AG04450 (cell line): ENCODE measurements around the gene ADAMTS14. TPM values are rescaled to one million over a fixed set of nuclear protein-coding genes. Genes with fewer than 3 reads are reported as not detected.

ENCODE experiments used
- CTCF ChIA-PET: fragments of 300-600, 350-600 bp; formaldehyde crosslinking; extraction: SDS; loops from one replicate; lab custom pipeline; 2022; ENCODE audit warnings: antibody characterized with exemption, inconsistent platforms; lab: Charles Lee
- POLR2A ChIA-PET: fragments of 350-600 bp; formaldehyde crosslinking; extraction: SDS; loops from one replicate; lab custom pipeline; 2021; ENCODE audit warnings: antibody characterized with exemption, inconsistent platforms; lab: Yijun Ruan, JAX
- DNase-seq: peaks from one replicate; pipeline ENCODE4 v3.0.0-alpha.2; 2011; ENCODE audit warnings: low read depth, low spot score
- H3K27ac ChIP-seq: one replicate; pipeline ENCODE4 v1.5.1; 2012; ENCODE audit warnings: low read depth, low read length, control low read depth
- H3K27me3 ChIP-seq: one replicate; pipeline ENCODE4 v1.6.0; 2012; ENCODE audit warnings: low read length; ENCODE audit not compliant: control insufficient read depth, insufficient read depth
- H3K4me3 ChIP-seq: 2 replicates; pipeline ENCODE4 v1.5.1; 2011; ENCODE audit warnings: mild to moderate bottlenecking, low read depth, low read length, control low read depth
- H3K9me3 ChIP-seq: 2 replicates; pipeline ENCODE4 v1.5.1; 2012; ENCODE audit warnings: low read length; ENCODE audit not compliant: control insufficient read depth, insufficient read depth
- CTCF ChIP-seq: IDR thresholded peaks from 2 replicates; pipeline ENCODE4 v1.5.1; 2011; ENCODE audit warnings: low read depth, low read length, control low read depth, inconsistent platforms
- polyA minus RNA-seq: library from RNA; depleted of rRNA, polyadenylated mRNA; stranded (reverse); fragments of >200 nt; gene quantifications from 2 replicates; pipeline ENCODE4 v1.2.3, GENCODE V29; 2011; rRNA and poly(A)+ RNA removed
- polyA plus RNA-seq: library from polyadenylated mRNA; depleted of rRNA; stranded (reverse); fragments of >200 nt; gene quantifications from 2 replicates; pipeline ENCODE4 v1.2.3, GENCODE V29; 2011; rRNA removed

ADAMTS14 gene
- polyA plus RNA-seq (2.9 and 4.6 TPM in 2 replicates), polyA minus RNA-seq (3.4 and 4.0 TPM in 2 replicates)

- ChIA-PET CTCF (interaction anchor here (1.8 kb wide), 1 partner anchor 120 kb away, joined by 4 read pairs; no protein-coding TSS in a partner anchor), POLR2A (interaction anchor here (0.5 to 1.0 kb wide), 2 partner anchors 21 to 88 kb away, joined by 3 read pairs; no protein-coding TSS in a partner anchor)
- DNase-seq, result no peak
- Histone ChIP-seq H3K4me3 (peak within 1 kb of the TSS; percentile 64), H3K9me3 (no peaks in the 10 kb centered on the region; the same call in 1 of the 2 replicates), H3K27ac (peak within 1 kb of the TSS; percentile 75), H3K27me3 (peaks cover 4% of the 10 kb centered on the region)
- no peak for TF ChIP-seq CTCF
These were observed at the start of gene ADAMTS14 for GRCh38 chr10:70672165-70673042. TSS of gene ADAMTS14 (plus strand) at chr10:70672506. CDS start at chr10:70672803, 297 bp downstream.

DNA sequence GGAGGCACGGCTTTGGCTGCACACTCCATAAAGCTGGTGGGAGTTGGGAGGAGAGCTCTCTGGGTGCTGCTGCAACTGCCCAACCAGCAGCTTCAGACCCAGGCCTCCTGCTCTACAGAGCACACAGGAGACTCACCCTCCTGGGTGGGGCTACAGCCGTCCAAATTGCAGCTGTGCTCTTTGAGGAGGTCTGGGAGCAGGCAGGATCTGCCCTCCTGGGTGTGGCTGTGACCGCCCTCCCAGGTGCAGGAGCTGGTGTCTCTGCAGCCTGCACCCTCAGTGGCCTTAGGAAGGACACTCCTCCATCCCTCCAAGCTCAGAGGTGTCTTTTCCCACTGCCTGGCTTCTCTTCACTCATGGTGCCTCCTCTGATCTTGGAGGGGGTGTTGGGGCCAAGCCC, 49.8 kb upstream of the ADAMTS14 start:
- TF ChIP-seq CTCF, result no peak
- no peak for DNase-seq
- POLR2A ChIA-PET, result no interaction called here
- no peak overlapping the region for H3K4me3 ChIP-seq
- CTCF ChIA-PET, result no interaction called here
- peaks cover 13% of the 10 kb centered on the region for H3K27me3 ChIP-seq
- no peak overlapping the region for H3K27ac ChIP-seq
- peaks cover 19% of the 10 kb centered on the region for H3K9me3 ChIP-seq

- no peak for TF ChIP-seq CTCF
- peaks cover 13% of the 10 kb centered on the region for H3K27me3 ChIP-seq
- CTCF ChIA-PET, result interaction anchor here (0.5 to 1.1 kb wide), 3 partner anchors 61 to 192 kb away, joined by 3 to 6 read pairs (median 4); no protein-coding TSS in a partner anchor
- no peak overlapping the region for H3K27ac ChIP-seq
- peaks cover 19% of the 10 kb centered on the region for H3K9me3 ChIP-seq
- no peak overlapping the region for H3K4me3 ChIP-seq
- POLR2A ChIA-PET, result no interaction called here
- DNase-seq, result no peak
These were observed 49.1 kb upstream of the ADAMTS14 start for GRCh38 chr10:70622981-70623844.

DNA sequence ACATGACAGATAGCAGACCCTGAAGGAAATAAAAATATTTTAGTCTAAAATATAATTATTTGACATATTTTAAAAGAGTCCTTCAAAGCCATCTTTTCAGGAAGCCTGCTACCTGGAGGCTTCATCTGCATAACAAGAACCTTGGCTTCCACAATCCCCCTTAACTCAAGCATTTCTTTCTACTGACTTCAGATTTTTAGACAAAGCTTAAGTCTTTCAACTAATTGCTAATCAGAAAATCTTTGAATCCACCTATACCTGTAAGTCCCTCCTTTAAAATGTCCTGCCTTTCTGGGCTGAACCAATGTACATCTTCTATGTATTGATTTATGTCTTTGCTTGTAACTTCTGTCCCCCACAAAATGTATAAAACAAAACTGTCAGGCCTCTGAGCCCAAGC, 46.2 kb upstream of the ADAMTS14 start:
- no peak for DNase-seq
- TF ChIP-seq CTCF, result no peak
- H3K4me3 ChIP-seq, result no peak overlapping the region
- ChIA-PET CTCF (no interaction called here), POLR2A (no interaction called here)
- H3K9me3 ChIP-seq, result peaks cover 25% of the 10 kb centered on the region
- no peak overlapping the region for H3K27ac ChIP-seq
- peaks cover 15% of the 10 kb centered on the region for H3K27me3 ChIP-seq
